Mammary epithelial cell (primary cell): ENCODE measurements around the gene CNGA2.

Experiments used
- CTCF ChIP-seq, 2 donors: IDR thresholded peaks in 1 of 2; conservative IDR thresholded peaks in 1 of 2; 2 replicates each; pipeline ENCODE4 v1.5.1; 2011 to 2012; ENCODE audit warnings: inconsistent platforms in 2 of 2, low read length in 2 of 2, mild to moderate bottlenecking in 2 of 2, control low read depth in 1 of 2, low read depth in 1 of 2; ENCODE audit not compliant: insufficient read depth in 1 of 2; ENCODE audit errors: extremely low read depth in 1 of 2
- EZH2 ChIP-seq: IDR thresholded peaks from 2 replicates; pipeline ENCODE4 v1.6.1; 2012; ENCODE audit warnings: low read length, inconsistent platforms, borderline replicate concordance

DNA sequence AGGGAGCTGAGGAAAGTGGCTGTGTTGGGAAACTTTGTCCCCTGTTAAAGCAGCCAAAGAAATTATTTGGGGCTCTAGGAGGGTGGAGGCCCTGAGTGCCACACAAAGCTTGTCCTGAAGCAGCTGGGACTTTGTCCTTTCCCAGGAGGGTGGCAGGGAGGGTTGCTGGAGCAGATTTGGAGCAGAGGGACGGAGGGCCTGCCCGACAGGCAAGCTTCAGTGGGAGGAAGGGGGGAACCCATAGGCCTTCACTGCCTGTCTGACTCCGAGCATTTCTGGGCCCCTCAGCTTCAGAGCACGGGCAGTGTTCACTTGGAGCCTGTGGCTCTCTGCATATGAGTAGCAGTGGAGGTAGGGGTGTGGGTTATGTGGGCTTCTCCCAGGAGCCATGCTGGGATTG, 7.2 kb upstream of the CNGA2 start:
- no peak for TF ChIP-seq CTCF (conservative IDR thresholded peaks at IDR 0.05 in 1 of 2, IDR thresholded peaks at IDR 0.05 in 1 of 2; ENCODE audit: extremely low read depth in 1 of 2, insufficient read depth in 1 of 2, low read depth in 1 of 2, low read length in 2 of 2)
- TF ChIP-seq EZH2 = no peak
